GOT3 (cell line): ENCODE data around the gene RASA3.

Experiments
- DNase-seq: peaks from one replicate; lab custom pipeline; 2025; ENCODE audit warnings: mixed read lengths; lab: John Stamatoyannopoulos, UW

The RASA3 gene

GRCh38 chr13:113967729-113968462 is 164.5 kb downstream of the RASA3 start:
- no peak for DNase-seq

GRCh38 chr13:113967206-113967720 is 165.2 kb downstream of the RASA3 start:
- no peak for DNase-seq

GRCh38 chr13:113965968-113966884 is 166.2 kb downstream of the RASA3 start:
- no peak for DNase-seq

- DNase-seq: no peak
These were observed 167.0 kb downstream of the RASA3 start for GRCh38 chr13:113965383-113965874.

- no peak for DNase-seq
These were observed 168.0 kb downstream of the RASA3 start for GRCh38 chr13:113964251-113964995.

GRCh38 chr13:113963376-113963775 is 169.0 kb downstream of the RASA3 start:
- no peak for DNase-seq

- no peak for DNase-seq
These were observed 169.4 kb downstream of the RASA3 start for GRCh38 chr13:113962975-113963374.

- no peak for DNase-seq
These were observed 170.0 kb downstream of the RASA3 start for GRCh38 chr13:113962386-113962785.

GRCh38 chr13:113960276-113960948 is 172.0 kb downstream of the RASA3 start:
- DNase-seq: no peak

GRCh38 chr13:113959198-113959597 is 173.2 kb downstream of the RASA3 start:
- DNase-seq: no peak

- DNase-seq: no peak
These were observed 174.1 kb downstream of the RASA3 start for GRCh38 chr13:113958373-113958772.

GRCh38 chr13:113956571-113956970 is 175.9 kb downstream of the RASA3 start:
- no peak for DNase-seq

- DNase-seq: no peak
These were observed 176.7 kb downstream of the RASA3 start for GRCh38 chr13:113955691-113956090.

- no peak for DNase-seq
These were observed 177.2 kb downstream of the RASA3 start for GRCh38 chr13:113955235-113955634.

GRCh38 chr13:113954046-113954835 is 178.2 kb downstream of the RASA3 start:
- no peak for DNase-seq

- no peak for DNase-seq
These were observed 178.9 kb downstream of the RASA3 start for GRCh38 chr13:113953561-113953960.

GRCh38 chr13:113952983-113953520 is 179.4 kb downstream of the RASA3 start:
- DNase-seq: no peak

- no peak for DNase-seq
These were observed 180.1 kb downstream of the RASA3 start for GRCh38 chr13:113952151-113952982.

- no peak for DNase-seq
These were observed 181.0 kb downstream of the RASA3 start for GRCh38 chr13:113951246-113951999.
